Peyer's patch (tissue), 4 donors: Measurements from ENCODE around the gene HES1. TPM values are rescaled to one million over a fixed set of nuclear protein-coding genes. Genes with fewer than 3 reads are reported as not detected.

ENCODE experiments used
- DNase-seq, 3 donors: peaks; one replicate each; pipeline ENCODE4 v3.0.0-alpha.2; 2017 to 2019
- H3K27ac ChIP-seq, 4 donors: fragments of 200-600 bp; sonication (generic); one replicate each; pipeline ENCODE4 v1.5.1; 2016 to 2019
- H3K27me3 ChIP-seq, 2 donors: fragments of 200-600 bp; sonication (generic); one replicate each; pipeline ENCODE4 v1.5.1; 2019
- H3K36me3 ChIP-seq, 3 donors: fragments of 200-600 bp; sonication (generic); one replicate each; pipeline ENCODE4 v1.5.1; 2016 to 2019
- H3K4me1 ChIP-seq, 4 donors: fragments of 200-600 bp; sonication (generic); one replicate each; pipeline ENCODE4 v1.5.1; 2016 to 2019
- H3K4me3 ChIP-seq, 4 donors: fragments of 200-600 bp; sonication (generic); 1 replicate in 3 of 4; 2 replicates in 1 of 4; pipeline ENCODE4 v1.5.1; 2016 to 2019; ENCODE audit warnings: mild to moderate bottlenecking in 1 of 4
- H3K9me3 ChIP-seq, 4 donors: fragments of 200-600 bp; sonication (generic); one replicate each; pipeline ENCODE4 v1.5.1; 2016 to 2019; ENCODE audit warnings: mild to moderate bottlenecking in 1 of 4
- POLR2A ChIP-seq, 2 donors: fragments of 450-650 bp; IDR thresholded peaks; one replicate each; pipeline ENCODE4 v1.5.1; 2017; ENCODE audit warnings: antibody characterized with exemption in 2 of 2, mild to moderate bottlenecking in 2 of 2, moderate library complexity in 2 of 2
- total RNA-seq, 4 donors: library from RNA; depleted of rRNA; stranded (reverse); fragments of >200 nt; gene quantifications; one replicate each; pipeline ENCODE4 v1.1.0, GENCODE V29; 2016
- TF ChIP-seq, protein P1 (sequence below), 6 experiments: fragments of 450-650 bp in 4 of 6; fragments of 200-600 bp in 2 of 6; sonication (generic) in 1 of 6; IDR thresholded peaks; one replicate each; pipeline ENCODE4 v1.5.1; 2017 to 2019; ENCODE audit warnings: antibody characterized with exemption in 6 of 6, mild to moderate bottlenecking in 3 of 6, moderate library complexity in 1 of 6

The HES1 gene
- total RNA-seq, 4 donors from 2014 or later, result 32.2 to 65.6 (median 49.4) TPM

GRCh38 chr3:194099215-194099614 is 36.7 kb upstream of the HES1 start:
- Histone ChIP-seq H3K9me3 (no peaks in the 10 kb centered on the region), H3K27ac (no peak overlapping the region)

DNA sequence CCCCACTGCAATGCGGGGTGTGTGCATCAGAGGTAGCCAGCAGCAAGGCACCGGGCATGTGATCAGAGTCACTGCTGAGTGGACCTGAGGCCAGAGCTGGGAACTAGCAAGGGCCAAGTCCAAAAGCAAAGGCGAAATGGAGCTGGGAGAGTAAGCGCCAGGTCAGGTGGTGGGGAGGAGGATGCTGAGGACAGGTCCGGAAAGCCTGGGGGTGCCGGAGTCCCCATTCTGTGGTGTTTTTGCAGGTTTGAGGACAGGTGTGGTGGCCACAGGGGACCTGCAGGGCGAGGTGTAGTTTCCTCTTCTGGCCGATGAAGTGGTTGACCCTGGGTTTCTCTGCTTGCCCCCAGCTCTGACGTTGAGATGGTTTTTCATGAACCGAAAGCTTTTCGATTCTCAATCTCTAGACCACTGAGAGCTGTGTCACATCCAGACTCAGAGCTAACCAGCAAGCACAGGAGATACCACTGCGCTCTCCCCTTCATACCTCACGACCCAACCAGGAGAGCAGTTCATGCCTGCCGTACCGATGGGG is 35.0 kb upstream of the HES1 start:
- peaks cover 5 to 40% (median 12%) of the 10 kb centered on the region in 4 donors for H3K4me1 ChIP-seq
- no peak overlapping the region for H3K4me3 ChIP-seq
- TF ChIP-seq, protein P1, sequence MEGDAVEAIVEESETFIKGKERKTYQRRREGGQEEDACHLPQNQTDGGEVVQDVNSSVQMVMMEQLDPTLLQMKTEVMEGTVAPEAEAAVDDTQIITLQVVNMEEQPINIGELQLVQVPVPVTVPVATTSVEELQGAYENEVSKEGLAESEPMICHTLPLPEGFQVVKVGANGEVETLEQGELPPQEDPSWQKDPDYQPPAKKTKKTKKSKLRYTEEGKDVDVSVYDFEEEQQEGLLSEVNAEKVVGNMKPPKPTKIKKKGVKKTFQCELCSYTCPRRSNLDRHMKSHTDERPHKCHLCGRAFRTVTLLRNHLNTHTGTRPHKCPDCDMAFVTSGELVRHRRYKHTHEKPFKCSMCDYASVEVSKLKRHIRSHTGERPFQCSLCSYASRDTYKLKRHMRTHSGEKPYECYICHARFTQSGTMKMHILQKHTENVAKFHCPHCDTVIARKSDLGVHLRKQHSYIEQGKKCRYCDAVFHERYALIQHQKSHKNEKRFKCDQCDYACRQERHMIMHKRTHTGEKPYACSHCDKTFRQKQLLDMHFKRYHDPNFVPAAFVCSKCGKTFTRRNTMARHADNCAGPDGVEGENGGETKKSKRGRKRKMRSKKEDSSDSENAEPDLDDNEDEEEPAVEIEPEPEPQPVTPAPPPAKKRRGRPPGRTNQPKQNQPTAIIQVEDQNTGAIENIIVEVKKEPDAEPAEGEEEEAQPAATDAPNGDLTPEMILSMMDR (IDR thresholded peaks at IDR 0.05), result no peak
- no peak for TF ChIP-seq POLR2A (IDR thresholded peaks at IDR 0.05)
- no peaks in the 10 kb centered on the region for H3K9me3 ChIP-seq
- no peaks in the 10 kb centered on the region for H3K27me3 ChIP-seq
- no peaks in the 10 kb centered on the region for H3K36me3 ChIP-seq
- peak overlapping the region in 1 of 4 donors; percentile 69 for H3K27ac ChIP-seq
- DNase-seq, result peak in 2 of 3 donors; percentile 62 to 70

More at GRCh38 chr3:194099215-194099614, 36.7 kb upstream of the HES1 start:
- H3K4me1 ChIP-seq, result peaks cover 0 to 33% (median 9%) of the 10 kb centered on the region in 4 donors
- TF ChIP-seq, protein P1 (IDR thresholded peaks at IDR 0.05), result no peak
- TF ChIP-seq POLR2A (IDR thresholded peaks at IDR 0.05), result no peak
- H3K36me3 ChIP-seq, result no peaks in the 10 kb centered on the region
- DNase-seq, result no peak
- H3K27me3 ChIP-seq, result no peaks in the 10 kb centered on the region
- H3K4me3 ChIP-seq, result no peak overlapping the region

GRCh38 chr3:194101592-194102432 is 34.1 kb upstream of the HES1 start:
- peak overlapping the region in 2 of 4 donors; percentile 32 to 69 for H3K27ac ChIP-seq
- H3K4me1 ChIP-seq, result peaks cover 5 to 40% (median 12%) of the 10 kb centered on the region in 4 donors
- no peaks in the 10 kb centered on the region for H3K36me3 ChIP-seq
- TF ChIP-seq, protein P1 (IDR thresholded peaks at IDR 0.05), result no peak
- no peak for TF ChIP-seq POLR2A (IDR thresholded peaks at IDR 0.05)
- no peaks in the 10 kb centered on the region for H3K27me3 ChIP-seq
- no peaks in the 10 kb centered on the region for H3K9me3 ChIP-seq
- peak in 1 of 3 donors; percentile 63 for DNase-seq
- no peak overlapping the region for H3K4me3 ChIP-seq

- Histone ChIP-seq H3K36me3 (no peaks in the 10 kb centered on the region), H3K27ac (no peak overlapping the region), H3K4me1 (peaks cover 5 to 40% (median 12%) of the 10 kb centered on the region in 4 donors), H3K9me3 (no peaks in the 10 kb centered on the region), H3K4me3 (no peak overlapping the region), H3K27me3 (no peaks in the 10 kb centered on the region)
- no peak for TF ChIP-seq POLR2A (IDR thresholded peaks at IDR 0.05)
- TF ChIP-seq, protein P1 (IDR thresholded peaks at IDR 0.05), result no peak
- no peak for DNase-seq
Measured at GRCh38 chr3:194102436-194102835, 33.5 kb upstream of the HES1 start.

- Histone ChIP-seq H3K36me3 (no peaks in the 10 kb centered on the region), H3K4me3 (no peak overlapping the region), H3K9me3 (no peaks in the 10 kb centered on the region), H3K27ac (peak overlapping the region in 1 of 4 donors; percentile 77), H3K27me3 (no peaks in the 10 kb centered on the region), H3K4me1 (peaks cover 5 to 32% (median 12%) of the 10 kb centered on the region in 4 donors)
- DNase-seq, result peak in 2 of 3 donors; percentile 70 to 71
- TF ChIP-seq, protein P1 (IDR thresholded peaks at IDR 0.05), result no peak
- TF ChIP-seq POLR2A (IDR thresholded peaks at IDR 0.05), result no peak
Measured at GRCh38 chr3:194103505-194103904, 32.4 kb upstream of the HES1 start.
